ENCODE results near the gene SLIT3.

The SLIT3 gene

GRCh38 chr5:168724227-168724626 is 576.7 kb downstream of the SLIT3 start:
- Histone ChIP-seq H3K9ac (ENCODE audit: low read depth in 1 of 2, low read length in 2 of 2) (no peak overlapping the region), H3K4me1 (ENCODE audit: control insufficient read depth in 2 of 2, insufficient read depth in 2 of 2, low read length in 2 of 2) (no peaks in the 10 kb centered on the region), H3K4me3 (ENCODE audit: low read length in 2 of 2) (no peak overlapping the region), H3K27me3 (ENCODE audit: control insufficient read depth in 2 of 2, insufficient read depth in 2 of 2, low read length in 2 of 2) (no peaks in the 10 kb centered on the region), H3K9me3 (ENCODE audit: control insufficient read depth in 2 of 2, low read length in 2 of 2) (peaks cover 0 to 2% of the 10 kb centered on the region in 2 donors), H3K36me3 (ENCODE audit: control insufficient read depth in 2 of 2, insufficient read depth in 2 of 2, low read length in 2 of 2) (peaks cover 0 to 2% of the 10 kb centered on the region in 2 donors), H3K27ac (ENCODE audit: low read depth in 2 of 2, low read length in 2 of 2) (no peak overlapping the region)

GRCh38 chr5:168723037-168723436 is 577.9 kb downstream of the SLIT3 start:
- no peak overlapping the region for H3K4me3 ChIP-seq (ENCODE audit: low read length in 2 of 2)
- peaks cover 0 to 2% of the 10 kb centered on the region in 2 donors for H3K9me3 ChIP-seq (ENCODE audit: control insufficient read depth in 2 of 2, low read length in 2 of 2)
- H3K9ac ChIP-seq (ENCODE audit: low read depth in 1 of 2, low read length in 2 of 2): no peak overlapping the region
- no peak overlapping the region for H3K27ac ChIP-seq (ENCODE audit: low read depth in 2 of 2, low read length in 2 of 2)
- peaks cover 0 to 2% of the 10 kb centered on the region in 2 donors for H3K36me3 ChIP-seq (ENCODE audit: control insufficient read depth in 2 of 2, insufficient read depth in 2 of 2, low read length in 2 of 2)
- no peaks in the 10 kb centered on the region for H3K4me1 ChIP-seq (ENCODE audit: control insufficient read depth in 2 of 2, insufficient read depth in 2 of 2, low read length in 2 of 2)
- H3K27me3 ChIP-seq (ENCODE audit: control insufficient read depth in 2 of 2, insufficient read depth in 2 of 2, low read length in 2 of 2): no peaks in the 10 kb centered on the region

GRCh38 chr5:168721966-168722365 is 579.0 kb downstream of the SLIT3 start:
- Histone ChIP-seq H3K4me3 (ENCODE audit: low read length in 2 of 2) (no peak overlapping the region), H3K27me3 (ENCODE audit: control insufficient read depth in 2 of 2, insufficient read depth in 2 of 2, low read length in 2 of 2) (no peaks in the 10 kb centered on the region), H3K27ac (ENCODE audit: low read depth in 2 of 2, low read length in 2 of 2) (no peak overlapping the region)

GRCh38 chr5:168721002-168721753 is 579.8 kb downstream of the SLIT3 start:
- H3K36me3 ChIP-seq (ENCODE audit: control insufficient read depth in 2 of 2, insufficient read depth in 2 of 2, low read length in 2 of 2): peaks cover 0 to 2% of the 10 kb centered on the region in 2 donors
- H3K9ac ChIP-seq (ENCODE audit: low read depth in 1 of 2, low read length in 2 of 2): no peak overlapping the region
- H3K4me1 ChIP-seq (ENCODE audit: control insufficient read depth in 2 of 2, insufficient read depth in 2 of 2, low read length in 2 of 2): no peaks in the 10 kb centered on the region
- H3K4me3 ChIP-seq (ENCODE audit: low read length in 2 of 2): no peak overlapping the region
- no peaks in the 10 kb centered on the region for H3K27me3 ChIP-seq (ENCODE audit: control insufficient read depth in 2 of 2, insufficient read depth in 2 of 2, low read length in 2 of 2)
- H3K9me3 ChIP-seq (ENCODE audit: control insufficient read depth in 2 of 2, low read length in 2 of 2): no peaks in the 10 kb centered on the region
- no peak overlapping the region for H3K27ac ChIP-seq (ENCODE audit: low read depth in 2 of 2, low read length in 2 of 2)

More at GRCh38 chr5:168721966-168722365, 579.0 kb downstream of the SLIT3 start:
- Histone ChIP-seq H3K9ac (ENCODE audit: low read depth in 1 of 2, low read length in 2 of 2) (no peak overlapping the region), H3K4me1 (ENCODE audit: control insufficient read depth in 2 of 2, insufficient read depth in 2 of 2, low read length in 2 of 2) (no peaks in the 10 kb centered on the region), H3K36me3 (ENCODE audit: control insufficient read depth in 2 of 2, insufficient read depth in 2 of 2, low read length in 2 of 2) (peaks cover 0 to 2% of the 10 kb centered on the region in 2 donors), H3K9me3 (ENCODE audit: control insufficient read depth in 2 of 2, low read length in 2 of 2) (no peaks in the 10 kb centered on the region)

GRCh38 chr5:168720575-168720974 is 580.4 kb downstream of the SLIT3 start:
- peaks cover 0 to 2% of the 10 kb centered on the region in 2 donors for H3K36me3 ChIP-seq (ENCODE audit: control insufficient read depth in 2 of 2, insufficient read depth in 2 of 2, low read length in 2 of 2)

GRCh38 chr5:168714046-168714445 is 586.9 kb downstream of the SLIT3 start:
- H3K36me3 ChIP-seq (ENCODE audit: control insufficient read depth in 2 of 2, insufficient read depth in 2 of 2, low read length in 2 of 2): no peaks in the 10 kb centered on the region
- H3K27ac ChIP-seq (ENCODE audit: low read depth in 2 of 2, low read length in 2 of 2): no peak overlapping the region
- no peaks in the 10 kb centered on the region for H3K4me1 ChIP-seq (ENCODE audit: control insufficient read depth in 2 of 2, insufficient read depth in 2 of 2, low read length in 2 of 2)
- H3K9ac ChIP-seq (ENCODE audit: low read depth in 1 of 2, low read length in 2 of 2): no peak overlapping the region
- H3K4me3 ChIP-seq (ENCODE audit: low read length in 2 of 2): no peak overlapping the region
- H3K27me3 ChIP-seq (ENCODE audit: control insufficient read depth in 2 of 2, insufficient read depth in 2 of 2, low read length in 2 of 2): no peaks in the 10 kb centered on the region
- no peaks in the 10 kb centered on the region for H3K9me3 ChIP-seq (ENCODE audit: control insufficient read depth in 2 of 2, low read length in 2 of 2)

More at GRCh38 chr5:168720575-168720974, 580.4 kb downstream of the SLIT3 start:
- H3K27me3 ChIP-seq (ENCODE audit: control insufficient read depth in 2 of 2, insufficient read depth in 2 of 2, low read length in 2 of 2): no peaks in the 10 kb centered on the region
- H3K4me1 ChIP-seq (ENCODE audit: control insufficient read depth in 2 of 2, insufficient read depth in 2 of 2, low read length in 2 of 2): no peaks in the 10 kb centered on the region
- no peak overlapping the region for H3K9ac ChIP-seq (ENCODE audit: low read depth in 1 of 2, low read length in 2 of 2)
- no peak overlapping the region for H3K4me3 ChIP-seq (ENCODE audit: low read length in 2 of 2)
- H3K27ac ChIP-seq (ENCODE audit: low read depth in 2 of 2, low read length in 2 of 2): no peak overlapping the region
- no peaks in the 10 kb centered on the region for H3K9me3 ChIP-seq (ENCODE audit: control insufficient read depth in 2 of 2, low read length in 2 of 2)

- Histone ChIP-seq H3K27ac (ENCODE audit: low read depth in 2 of 2, low read length in 2 of 2) (no peak overlapping the region), H3K4me1 (ENCODE audit: control insufficient read depth in 2 of 2, insufficient read depth in 2 of 2, low read length in 2 of 2) (no peaks in the 10 kb centered on the region), H3K27me3 (ENCODE audit: control insufficient read depth in 2 of 2, insufficient read depth in 2 of 2, low read length in 2 of 2) (no peaks in the 10 kb centered on the region), H3K9ac (ENCODE audit: low read depth in 1 of 2, low read length in 2 of 2) (no peak overlapping the region), H3K36me3 (ENCODE audit: control insufficient read depth in 2 of 2, insufficient read depth in 2 of 2, low read length in 2 of 2) (no peaks in the 10 kb centered on the region), H3K4me3 (ENCODE audit: low read length in 2 of 2) (no peak overlapping the region), H3K9me3 (ENCODE audit: control insufficient read depth in 2 of 2, low read length in 2 of 2) (no peaks in the 10 kb centered on the region)
Measured at GRCh38 chr5:168713051-168713450, 587.9 kb downstream of the SLIT3 start.

GRCh38 chr5:168712280-168712924 is 588.5 kb downstream of the SLIT3 start:
- no peaks in the 10 kb centered on the region for H3K9me3 ChIP-seq (ENCODE audit: control insufficient read depth in 2 of 2, low read length in 2 of 2)
- no peak overlapping the region for H3K4me3 ChIP-seq (ENCODE audit: low read length in 2 of 2)
- H3K4me1 ChIP-seq (ENCODE audit: control insufficient read depth in 2 of 2, insufficient read depth in 2 of 2, low read length in 2 of 2): no peaks in the 10 kb centered on the region
- no peak overlapping the region for H3K27ac ChIP-seq (ENCODE audit: low read depth in 2 of 2, low read length in 2 of 2)
- no peaks in the 10 kb centered on the region for H3K27me3 ChIP-seq (ENCODE audit: control insufficient read depth in 2 of 2, insufficient read depth in 2 of 2, low read length in 2 of 2)
- no peaks in the 10 kb centered on the region for H3K36me3 ChIP-seq (ENCODE audit: control insufficient read depth in 2 of 2, insufficient read depth in 2 of 2, low read length in 2 of 2)
- no peak overlapping the region for H3K9ac ChIP-seq (ENCODE audit: low read depth in 1 of 2, low read length in 2 of 2)

- Histone ChIP-seq H3K27ac (ENCODE audit: low read depth in 2 of 2, low read length in 2 of 2) (no peak overlapping the region), H3K4me1 (ENCODE audit: control insufficient read depth in 2 of 2, insufficient read depth in 2 of 2, low read length in 2 of 2) (no peaks in the 10 kb centered on the region), H3K9me3 (ENCODE audit: control insufficient read depth in 2 of 2, low read length in 2 of 2) (no peaks in the 10 kb centered on the region), H3K9ac (ENCODE audit: low read depth in 1 of 2, low read length in 2 of 2) (no peak overlapping the region), H3K36me3 (ENCODE audit: control insufficient read depth in 2 of 2, insufficient read depth in 2 of 2, low read length in 2 of 2) (peaks cover 0 to 1% of the 10 kb centered on the region in 2 donors), H3K4me3 (ENCODE audit: low read length in 2 of 2) (no peak overlapping the region), H3K27me3 (ENCODE audit: control insufficient read depth in 2 of 2, insufficient read depth in 2 of 2, low read length in 2 of 2) (no peaks in the 10 kb centered on the region)
Measured at GRCh38 chr5:168710706-168711105, 590.2 kb downstream of the SLIT3 start.
